HG02852 (cell line): ENCODE data around the gene PHLPP1.
A peak's percentile ranks its signal among the peaks of the same experiment; 100 is the strongest.
"Not testable (repeated sequence)": the region's sequence is repeated elsewhere in the genome, so short reads cannot be mapped to it uniquely, and the experiment has no call there.

Source experiments
- ATAC-seq: cut with Tn5 transposase; IDR thresholded peaks from one replicate; pipeline ENCODE4 v1.9.1; 2021; ENCODE audit warnings: mild to moderate bottlenecking, moderate library complexity; ENCODE audit not compliant: unreplicated experiment

PHLPP1 gene

GRCh38 chr18:62802523-62802922 lies 87.2 kb downstream of the PHLPP1 start:
- ATAC-seq: no peak

GRCh38 chr18:62807396-62807795 lies 92.1 kb downstream of the PHLPP1 start:
- ATAC-seq: no peak

- ATAC-seq: no peak
These were observed 92.8 kb downstream of the PHLPP1 start for GRCh38 chr18:62808123-62808522.

- ATAC-seq: not testable (repeated sequence)
These were observed 94.1 kb downstream of the PHLPP1 start for GRCh38 chr18:62809445-62809844.

GRCh38 chr18:62809900-62810299 lies 94.6 kb downstream of the PHLPP1 start:
- no peak for ATAC-seq

GRCh38 chr18:62810682-62811081 lies 95.3 kb downstream of the PHLPP1 start:
- ATAC-seq: no peak

GRCh38 chr18:62811674-62812073 lies 96.3 kb downstream of the PHLPP1 start:
- no peak for ATAC-seq

- ATAC-seq: no peak
These were observed 96.9 kb downstream of the PHLPP1 start for GRCh38 chr18:62812242-62812641.

- no peak for ATAC-seq
These were observed 97.5 kb downstream of the PHLPP1 start for GRCh38 chr18:62812876-62813275.

GRCh38 chr18:62814132-62814759 lies 98.9 kb downstream of the PHLPP1 start:
- no peak for ATAC-seq

GRCh38 chr18:62825382-62825781 lies 110.0 kb downstream of the PHLPP1 start:
- no peak for ATAC-seq

- no peak for ATAC-seq
These were observed 112.1 kb downstream of the PHLPP1 start for GRCh38 chr18:62827397-62827796.

- no peak for ATAC-seq
These were observed 112.8 kb downstream of the PHLPP1 start for GRCh38 chr18:62828091-62828640.

GRCh38 chr18:62828852-62829251 lies 113.5 kb downstream of the PHLPP1 start:
- peak; percentile 48 for ATAC-seq

GRCh38 chr18:62829936-62830335 lies 114.6 kb downstream of the PHLPP1 start:
- ATAC-seq: no peak

GRCh38 chr18:62832282-62832681 lies 116.9 kb downstream of the PHLPP1 start:
- ATAC-seq: no peak

- no peak for ATAC-seq
These were observed 118.2 kb downstream of the PHLPP1 start for GRCh38 chr18:62833494-62833893.

GRCh38 chr18:62834715-62835114 lies 119.4 kb downstream of the PHLPP1 start:
- no peak for ATAC-seq

- no peak for ATAC-seq
These were observed 121.7 kb downstream of the PHLPP1 start for GRCh38 chr18:62837011-62837410.

GRCh38 chr18:62838475-62839098 lies 123.2 kb downstream of the PHLPP1 start:
- peak; percentile 76 for ATAC-seq

GRCh38 chr18:62839874-62840713 lies 124.8 kb downstream of the PHLPP1 start:
- no peak for ATAC-seq

GRCh38 chr18:62841405-62841804 lies 126.1 kb downstream of the PHLPP1 start:
- ATAC-seq: no peak
